H9 (cell line): ENCODE measurements around the gene TMEM235. TPM values are rescaled to one million over a fixed set of nuclear protein-coding genes. Genes with fewer than 3 reads are reported as not detected.

Experiments
- DNase-seq: peaks from one replicate; pipeline ENCODE4 v3.0.0-alpha.2; 2017
- H2AFZ ChIP-seq: one replicate; pipeline ENCODE4 v1.6.1; 2013; ENCODE audit warnings: mild to moderate bottlenecking, low read length, control low read depth, moderate library complexity
- H2AK5ac ChIP-seq: 2 replicates; pipeline ENCODE4 v1.6.1; 2013; ENCODE audit warnings: low read length, control low read depth, mixed read lengths; ENCODE audit not compliant: insufficient read length
- H2BK120ac ChIP-seq: one replicate; pipeline ENCODE4 v1.6.1; 2013; ENCODE audit warnings: low read depth, mild to moderate bottlenecking, low read length, control low read depth, inconsistent platforms; ENCODE audit not compliant: poor library complexity, severe bottlenecking
- H2BK12ac ChIP-seq: 2 replicates; pipeline ENCODE4 v1.6.1; 2013; ENCODE audit warnings: low read length, control low read depth, mixed read lengths, low read depth; ENCODE audit not compliant: insufficient read length
- H2BK15ac ChIP-seq: 2 replicates; pipeline ENCODE4 v1.6.1; 2013; ENCODE audit warnings: low read depth, low read length, control low read depth
- H2BK20ac ChIP-seq: one replicate; pipeline ENCODE4 v1.6.1; 2013; ENCODE audit warnings: low read depth, mild to moderate bottlenecking, low read length, control low read depth, inconsistent platforms; ENCODE audit not compliant: poor library complexity, severe bottlenecking
- H2BK5ac ChIP-seq: 2 replicates; pipeline ENCODE4 v1.6.1; 2013; ENCODE audit warnings: low read length, control low read depth, mixed read lengths; ENCODE audit not compliant: insufficient read length
- H3K14ac ChIP-seq: 2 replicates; pipeline ENCODE4 v1.6.1; 2013; ENCODE audit warnings: low read length, control low read depth; ENCODE audit not compliant: insufficient read depth
- H3K18ac ChIP-seq: 2 replicates; pipeline ENCODE4 v1.6.1; 2013; ENCODE audit warnings: low read depth, mild to moderate bottlenecking, mixed read lengths, low read length, control low read depth; ENCODE audit not compliant: insufficient read length
- H3K23ac ChIP-seq: 2 replicates; pipeline ENCODE4 v1.6.1; 2013; ENCODE audit warnings: low read length, control low read depth, mixed read lengths, low read depth; ENCODE audit not compliant: insufficient read length
- H3K23me2 ChIP-seq: 2 replicates; pipeline ENCODE4 v1.6.1; 2013; ENCODE audit warnings: low read depth, mild to moderate bottlenecking, mixed read lengths, low read length, control low read depth; ENCODE audit not compliant: insufficient read length, poor library complexity, severe bottlenecking
- H3K27ac ChIP-seq: 2 replicates; pipeline ENCODE4 v1.5.1; 2013; ENCODE audit warnings: low read length, control low read depth, mixed read lengths, low read depth; ENCODE audit not compliant: insufficient read length
- H3K27me3 ChIP-seq: 2 replicates; pipeline ENCODE4 v1.6.1; 2013; ENCODE audit warnings: low read length, control low read depth, inconsistent platforms; ENCODE audit not compliant: insufficient read depth
- H3K4ac ChIP-seq: 2 replicates; pipeline ENCODE4 v1.6.1; 2013; ENCODE audit warnings: low read depth, mild to moderate bottlenecking, control low read depth, inconsistent platforms, low read length, moderate library complexity
- H3K4me1 ChIP-seq: 2 replicates; pipeline ENCODE4 v1.6.1; 2013; ENCODE audit warnings: low read length, control low read depth, inconsistent platforms; ENCODE audit not compliant: insufficient read depth
- H3K4me2 ChIP-seq: 2 replicates; pipeline ENCODE4 v1.6.1; 2013; ENCODE audit warnings: low read length, control low read depth, mixed read lengths; ENCODE audit not compliant: insufficient read length, insufficient read depth
- H3K56ac ChIP-seq: 2 replicates; pipeline ENCODE4 v1.6.1; 2013; ENCODE audit warnings: low read depth, mild to moderate bottlenecking, mixed read lengths, low read length, control low read depth; ENCODE audit not compliant: insufficient read length
- H3K79me1 ChIP-seq: 2 replicates; pipeline ENCODE4 v1.6.1; 2013; ENCODE audit warnings: low read depth, mild to moderate bottlenecking, moderate library complexity, low read length, control low read depth, inconsistent platforms; ENCODE audit not compliant: insufficient read depth, poor library complexity, severe bottlenecking
- H3K79me2 ChIP-seq: 2 replicates; pipeline ENCODE4 v1.6.1; 2013; ENCODE audit warnings: low read length, control low read depth, inconsistent platforms; ENCODE audit not compliant: insufficient read depth
- H3K9ac ChIP-seq: 2 replicates; pipeline ENCODE4 v1.6.1; 2013; ENCODE audit warnings: low read length, control low read depth, mixed read lengths; ENCODE audit not compliant: insufficient read length; ENCODE audit errors: extremely low read depth
- H3K9me3 ChIP-seq: one replicate; pipeline ENCODE4 v1.6.1; 2013; ENCODE audit warnings: low read depth, low read length, inconsistent platforms; ENCODE audit not compliant: control insufficient read depth
- H3T11ph ChIP-seq: one replicate; pipeline ENCODE4 v1.6.1; 2013; ENCODE audit warnings: mild to moderate bottlenecking, low read length, control low read depth, inconsistent platforms
- H4K20me1 ChIP-seq: one replicate; pipeline ENCODE4 v1.6.1; 2013; ENCODE audit not compliant: control insufficient read depth, insufficient read length, insufficient read depth
- H4K5ac ChIP-seq: 2 replicates; pipeline ENCODE4 v1.6.1; 2013; ENCODE audit warnings: low read depth, mild to moderate bottlenecking, mixed read lengths, low read length, control low read depth; ENCODE audit not compliant: insufficient read length
- H4K8ac ChIP-seq: replicated peaks from 2 replicates; pipeline ENCODE4 v1.6.1; 2013; ENCODE audit warnings: low read length, control low read depth, mixed read lengths, low read depth; ENCODE audit not compliant: insufficient read length
- H4K91ac ChIP-seq: 2 replicates; pipeline ENCODE4 v1.6.1; 2013; ENCODE audit warnings: low read depth, mild to moderate bottlenecking, moderate library complexity, mixed read lengths, low read length, control low read depth; ENCODE audit not compliant: insufficient read length
- H3K27ac Mint-ChIP-seq, 3 experiments: 2 replicates in 2 of 3; 3 replicates in 1 of 3; pipeline ENCODE4 v1.8.0; 2020 to 2021; ENCODE audit warnings: mixed read lengths in 3 of 3, mild to moderate bottlenecking in 1 of 3, moderate library complexity in 1 of 3
- H3K27me3 Mint-ChIP-seq: 2 replicates; pipeline ENCODE4 v1.8.0; 2021; ENCODE audit warnings: low read depth, mild to moderate bottlenecking, moderate library complexity, mixed read lengths
- H3K36me3 Mint-ChIP-seq, 3 experiments: 2 replicates in 2 of 3; 3 replicates in 1 of 3; pipeline ENCODE4 v1.8.0; 2020 to 2021; ENCODE audit warnings: low read depth in 3 of 3, mixed read lengths in 3 of 3; ENCODE audit not compliant: insufficient read depth in 1 of 3
- H3K4me1 Mint-ChIP-seq, 2 experiments: 2 replicates each; pipeline ENCODE4 v1.8.0; 2020; ENCODE audit warnings: mixed read lengths in 2 of 2
- H3K4me3 Mint-ChIP-seq, 2 experiments: 2 replicates in 1 of 2; 3 replicates in 1 of 2; pipeline ENCODE4 v1.8.0; 2020 to 2021; ENCODE audit warnings: mild to moderate bottlenecking in 2 of 2, mixed read lengths in 2 of 2, moderate library complexity in 1 of 2
- H3K9me3 Mint-ChIP-seq, 2 experiments: 2 replicates in 1 of 2; 3 replicates in 1 of 2; pipeline ENCODE4 v1.8.0; 2020; ENCODE audit warnings: mild to moderate bottlenecking in 2 of 2, mixed read lengths in 2 of 2, moderate library complexity in 1 of 2
- CTCF ChIP-seq: fragments of 200-600 bp; sonication (generic); conservative IDR thresholded peaks from 3 replicates; pipeline ENCODE4 v1.8.0; 2021; ENCODE audit warnings: antibody characterized with exemption, mild to moderate bottlenecking
- WGBS: extraction: QIAGEN DNeasy Blood & Tissue Kit; methylation state at CpG from one replicate; pipeline ENCODE4 v1.1.7; 2013; ENCODE audit warnings: missing lambda C conversion rate, low lambda C conversion rate, mixed read lengths; ENCODE audit not compliant: insufficient read length; ENCODE audit errors: extremely low coverage; 5-methylcytosine and 5-hydroxymethylcytosine counted together
- total RNA-seq: library from RNA; stranded (reverse); gene quantifications from 2 replicates; pipeline ENCODE4 v1.2.1, GENCODE V29; 2021

Gene TMEM235
- total RNA-seq, 1 experiment from 2014 or later = 0.28 TPM

GRCh38 chr17:78273813-78274212, 42.4 kb downstream of the TMEM235 start:
- Histone ChIP-seq H3K18ac (no peak overlapping the region), H3K27me3 (no peaks in the 10 kb centered on the region), H3K23me2 (peaks cover 4% of the 10 kb centered on the region), H3K4me2 (no peak overlapping the region), H4K20me1 (no peaks in the 10 kb centered on the region), H4K8ac (no peak overlapping the region), H2BK20ac (no peak overlapping the region), H4K91ac (no peak overlapping the region), H3T11ph (no peak overlapping the region), H3K14ac (no peak overlapping the region), H3K79me1 (no peaks in the 10 kb centered on the region), H3K9ac (no peak overlapping the region), H2BK120ac (no peak overlapping the region), H2BK15ac (no peak overlapping the region), H3K9me3 (no peaks in the 10 kb centered on the region), H3K4ac (no peak overlapping the region), H2AK5ac (no peak overlapping the region), H4K5ac (no peak overlapping the region), H3K79me2 (no peaks in the 10 kb centered on the region), H3K23ac (peak overlapping the region; percentile 88), H3K27ac (no peak overlapping the region), H2AFZ (no peak overlapping the region), H3K56ac (no peak overlapping the region), H2BK5ac (no peak overlapping the region), H2BK12ac (no peak overlapping the region), H3K4me1 (peaks cover 4% of the 10 kb centered on the region; the same call in 1 of the 2 replicates)
- WGBS = no CpG with 5 or more reads among the region's 6 CpGs
- peaks cover 12% of the 10 kb centered on the region for H3K27me3 Mint-ChIP-seq
- no peaks in the 10 kb centered on the region for H3K36me3 Mint-ChIP-seq
- H3K4me1 Mint-ChIP-seq = peaks cover 32 to 55% of the 10 kb centered on the region in 2 experiments
- no peak overlapping the region; a peak in 1 of 5 replicates for H3K4me3 Mint-ChIP-seq
- H3K9me3 Mint-ChIP-seq = peaks cover 0 to 4% of the 10 kb centered on the region in 2 experiments; a peak in 2 of 5 replicates
- TF ChIP-seq CTCF = no peak
- no peak for DNase-seq
- no peak overlapping the region; a peak in 1 of 7 replicates for H3K27ac Mint-ChIP-seq
